HEK293 (cell line): ENCODE results near the gene WDR35.

ENCODE experiments used
- TCF7L2 ChIP-seq: IDR thresholded peaks from 2 replicates; pipeline ENCODE4 v1.6.1; 2011; ENCODE audit warnings: low read depth, mild to moderate bottlenecking, inconsistent platforms, low read length, moderate library complexity, borderline replicate concordance
- ZNF664 ChIP-seq: fragments of 450-650 bp; formaldehyde crosslinking; IDR thresholded peaks from 2 replicates; pipeline ENCODE4 v1.5.1; 2016; ENCODE audit warnings: missing biosample characterization, missing genetic modification characterization
- TF ChIP-seq, protein P1 (sequence below): fragments of 450-650 bp; formaldehyde crosslinking; IDR thresholded peaks from 2 replicates; pipeline ENCODE4 v1.5.1; 2016; ENCODE audit warnings: missing biosample characterization, missing genetic modification characterization

- TF ChIP-seq, protein P1, sequence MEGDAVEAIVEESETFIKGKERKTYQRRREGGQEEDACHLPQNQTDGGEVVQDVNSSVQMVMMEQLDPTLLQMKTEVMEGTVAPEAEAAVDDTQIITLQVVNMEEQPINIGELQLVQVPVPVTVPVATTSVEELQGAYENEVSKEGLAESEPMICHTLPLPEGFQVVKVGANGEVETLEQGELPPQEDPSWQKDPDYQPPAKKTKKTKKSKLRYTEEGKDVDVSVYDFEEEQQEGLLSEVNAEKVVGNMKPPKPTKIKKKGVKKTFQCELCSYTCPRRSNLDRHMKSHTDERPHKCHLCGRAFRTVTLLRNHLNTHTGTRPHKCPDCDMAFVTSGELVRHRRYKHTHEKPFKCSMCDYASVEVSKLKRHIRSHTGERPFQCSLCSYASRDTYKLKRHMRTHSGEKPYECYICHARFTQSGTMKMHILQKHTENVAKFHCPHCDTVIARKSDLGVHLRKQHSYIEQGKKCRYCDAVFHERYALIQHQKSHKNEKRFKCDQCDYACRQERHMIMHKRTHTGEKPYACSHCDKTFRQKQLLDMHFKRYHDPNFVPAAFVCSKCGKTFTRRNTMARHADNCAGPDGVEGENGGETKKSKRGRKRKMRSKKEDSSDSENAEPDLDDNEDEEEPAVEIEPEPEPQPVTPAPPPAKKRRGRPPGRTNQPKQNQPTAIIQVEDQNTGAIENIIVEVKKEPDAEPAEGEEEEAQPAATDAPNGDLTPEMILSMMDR (tag by site-specific recombination): no peak
- TF ChIP-seq ZNF664 (no peak), TCF7L2 (no peak)
Measured at GRCh38 chr2:19893520-19894133, 96.3 kb downstream of the WDR35 start.
